ENCODE results near the gene PTPRQ. TPM values are rescaled to one million over a fixed set of nuclear protein-coding genes. Genes with fewer than 3 reads are reported as not detected.

Gene PTPRQ
- total and polyA plus RNA-seq, 9 of the 15 experiments (the other 6 are each of a cell fraction or from before 2014, with no cell fraction given), result not detected

DNA sequence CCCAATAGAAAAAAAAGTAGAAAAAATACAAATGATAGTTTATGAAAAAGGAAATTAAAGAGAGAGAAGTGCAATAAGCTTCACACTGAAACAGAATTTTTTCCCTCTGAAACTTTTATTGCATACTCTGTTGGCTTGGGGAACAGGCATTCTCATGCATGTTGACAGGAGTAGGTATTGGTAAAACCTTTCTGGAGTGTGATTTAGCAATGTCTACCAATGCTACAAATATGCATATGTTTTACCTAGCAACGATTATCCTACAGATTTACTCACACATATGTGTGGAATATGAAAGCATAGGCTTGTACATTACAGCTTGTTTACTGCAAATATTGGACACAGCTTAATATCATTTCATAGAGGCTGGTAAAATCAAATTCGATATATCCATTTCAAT is 137.7 kb downstream of the PTPRQ start:
- FAIRE-seq (no peak), DNase-seq (ENCODE audit: extremely low read depth in 1 of 4, low spot score in 3 of 4) (no peak), ATAC-seq (no peak)
- H3K9me3 ChIP-seq (replicated peaks; ENCODE audit: control insufficient read depth, insufficient read depth, low read depth, low read length), result no peaks in the 10 kb centered on the region
- no peaks in the 10 kb centered on the region for H3K36me3 ChIP-seq (ENCODE audit: control insufficient read depth, insufficient read depth, low read length)
- ChIA-PET CTCF (ENCODE audit: low intra/inter-chr PET ratio) (no interaction called here), POLR2A (no interaction called here)
- in situ Hi-C loops (cut with MboI) (no loop called here), intact Hi-C loops (cut with micrococcal nuclease) (no loop called here)
- 0% methylated on average over 2 of the region's 2 CpGs for WGBS (ENCODE audit: insufficient coverage, low coverage, missing lambda C conversion rate)
- no peak overlapping the region for H3K4me2 ChIP-seq (ENCODE audit: insufficient read depth, low read length)
- H3K9me1 ChIP-seq (ENCODE audit: control insufficient read depth, insufficient read depth, low read length), result no peaks in the 10 kb centered on the region
- no peak overlapping the region for H3K9ac ChIP-seq (ENCODE audit: insufficient read depth in 1 of 2, low read depth in 2 of 2, low read length in 2 of 2)
- H4K20me1 ChIP-seq (replicated peaks; ENCODE audit: control insufficient read depth, insufficient read depth, low read length), result no peaks in the 10 kb centered on the region
- H3K4me3 ChIP-seq, result no peak overlapping the region
- no peak overlapping the region for H2AFZ ChIP-seq (ENCODE audit: low read depth, low read length)
- no peaks in the 10 kb centered on the region for H3K4me1 ChIP-seq (replicated peaks in 1 of 2; ENCODE audit: control insufficient read depth in 2 of 2, insufficient read depth in 2 of 2, low read length in 2 of 2)
- TF ChIP-seq, protein P1, sequence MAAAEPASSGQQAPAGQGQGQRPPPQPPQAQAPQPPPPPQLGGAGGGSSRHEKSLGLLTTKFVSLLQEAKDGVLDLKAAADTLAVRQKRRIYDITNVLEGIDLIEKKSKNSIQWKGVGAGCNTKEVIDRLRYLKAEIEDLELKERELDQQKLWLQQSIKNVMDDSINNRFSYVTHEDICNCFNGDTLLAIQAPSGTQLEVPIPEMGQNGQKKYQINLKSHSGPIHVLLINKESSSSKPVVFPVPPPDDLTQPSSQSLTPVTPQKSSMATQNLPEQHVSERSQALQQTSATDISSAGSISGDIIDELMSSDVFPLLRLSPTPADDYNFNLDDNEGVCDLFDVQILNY (CRISPR knock-in tag; IDR thresholded peaks at IDR 0.05), result no peak
- TF ChIP-seq NR3C1 (CRISPR knock-in tag; IDR thresholded peaks at IDR 0.05), result no peak
- no peak for TF ChIP-seq POLR2AphosphoS2 (IDR thresholded peaks at IDR 0.05; ENCODE audit: low read length)
- no peak overlapping the region for H3K27ac ChIP-seq (ENCODE audit: extremely low read depth, low read depth, low read length)
- H3K79me2 ChIP-seq (ENCODE audit: control insufficient read depth, insufficient read depth, low read length), result no peaks in the 10 kb centered on the region
- H3K27me3 ChIP-seq (ENCODE audit: control insufficient read depth in 2 of 2, insufficient read depth in 2 of 2, low read length in 2 of 2), result no peaks in the 10 kb centered on the region
- BruUV-seq (replicated peaks), result no TSS peak

DNA sequence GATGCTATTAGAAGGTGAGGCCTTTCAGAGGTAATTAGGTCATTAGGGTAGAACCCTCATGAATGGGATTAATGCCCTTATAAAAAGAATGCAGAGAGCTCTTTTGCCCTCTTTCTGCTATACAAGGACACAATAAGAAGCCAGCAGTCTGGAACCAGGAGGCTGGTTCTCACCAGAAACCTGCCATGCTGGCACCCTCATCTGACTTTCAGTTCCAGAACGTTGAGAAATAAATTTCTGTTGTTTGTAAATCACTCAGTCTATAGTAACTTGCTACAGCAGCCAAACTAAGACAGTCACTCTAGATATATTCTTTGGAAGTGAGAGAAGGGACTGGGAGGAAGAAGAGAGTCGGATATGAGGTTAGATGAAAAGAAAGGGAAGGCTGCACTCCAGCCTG is 138.4 kb downstream of the PTPRQ start:
- Histone ChIP-seq H3K27me3 (ENCODE audit: control insufficient read depth in 2 of 2, insufficient read depth in 2 of 2, low read length in 2 of 2) (no peaks in the 10 kb centered on the region), H3K4me3 (no peak overlapping the region), H3K79me2 (ENCODE audit: control insufficient read depth, insufficient read depth, low read length) (no peaks in the 10 kb centered on the region), H3K27ac (ENCODE audit: extremely low read depth, low read depth, low read length) (no peak overlapping the region), H4K20me1 (replicated peaks; ENCODE audit: control insufficient read depth, insufficient read depth, low read length) (no peaks in the 10 kb centered on the region), H3K36me3 (ENCODE audit: control insufficient read depth, insufficient read depth, low read length) (no peaks in the 10 kb centered on the region), H3K4me1 (replicated peaks in 1 of 2; ENCODE audit: control insufficient read depth in 2 of 2, insufficient read depth in 2 of 2, low read length in 2 of 2) (no peaks in the 10 kb centered on the region), H2AFZ (ENCODE audit: low read depth, low read length) (no peak overlapping the region), H3K9me1 (ENCODE audit: control insufficient read depth, insufficient read depth, low read length) (no peaks in the 10 kb centered on the region), H3K9ac (ENCODE audit: insufficient read depth in 1 of 2, low read depth in 2 of 2, low read length in 2 of 2) (no peak overlapping the region), H3K9me3 (replicated peaks; ENCODE audit: control insufficient read depth, insufficient read depth, low read depth, low read length) (no peaks in the 10 kb centered on the region), H3K4me2 (ENCODE audit: insufficient read depth, low read length) (no peak overlapping the region)
- no TSS peak for BruUV-seq (replicated peaks)
- intact Hi-C loops (cut with micrococcal nuclease), result no loop called here
- ChIA-PET CTCF (ENCODE audit: low intra/inter-chr PET ratio) (no interaction called here), POLR2A (no interaction called here)
- in situ Hi-C loops (cut with MboI), result no loop called here
- DNase-seq (ENCODE audit: extremely low read depth in 1 of 4, low spot score in 3 of 4) (no peak), ATAC-seq (no peak), FAIRE-seq (no peak)
- no peak for TF ChIP-seq ZNF316 (IDR thresholded peaks at IDR 0.05)
- TF ChIP-seq, protein P2, sequence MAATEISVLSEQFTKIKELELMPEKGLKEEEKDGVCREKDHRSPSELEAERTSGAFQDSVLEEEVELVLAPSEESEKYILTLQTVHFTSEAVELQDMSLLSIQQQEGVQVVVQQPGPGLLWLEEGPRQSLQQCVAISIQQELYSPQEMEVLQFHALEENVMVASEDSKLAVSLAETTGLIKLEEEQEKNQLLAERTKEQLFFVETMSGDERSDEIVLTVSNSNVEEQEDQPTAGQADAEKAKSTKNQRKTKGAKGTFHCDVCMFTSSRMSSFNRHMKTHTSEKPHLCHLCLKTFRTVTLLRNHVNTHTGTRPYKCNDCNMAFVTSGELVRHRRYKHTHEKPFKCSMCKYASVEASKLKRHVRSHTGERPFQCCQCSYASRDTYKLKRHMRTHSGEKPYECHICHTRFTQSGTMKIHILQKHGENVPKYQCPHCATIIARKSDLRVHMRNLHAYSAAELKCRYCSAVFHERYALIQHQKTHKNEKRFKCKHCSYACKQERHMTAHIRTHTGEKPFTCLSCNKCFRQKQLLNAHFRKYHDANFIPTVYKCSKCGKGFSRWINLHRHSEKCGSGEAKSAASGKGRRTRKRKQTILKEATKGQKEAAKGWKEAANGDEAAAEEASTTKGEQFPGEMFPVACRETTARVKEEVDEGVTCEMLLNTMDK (IDR thresholded peaks at IDR 0.05; ENCODE audit: borderline replicate concordance, insufficient read depth, low read depth, low read length, poor library complexity, severe bottlenecking), result no peak
- 0% methylated on average over 2 of the region's 2 CpGs for WGBS (ENCODE audit: insufficient coverage, low coverage, missing lambda C conversion rate)

Data from K562 (cell line).